Stimulated activated CD8-positive, alpha-beta memory T cell treated with anti-CD3 and anti-CD28 coated beads, Interleukin-7, amount 100 ng/mL, for 48 hours (primary cell): ENCODE measurements around the gene CCDC15.
"Not testable (repeated sequence)": the region's sequence is repeated elsewhere in the genome, so short reads cannot be mapped to it uniquely, and the experiment has no call there.

ENCODE experiments used
- DNase-seq, 2 donors: peaks; one replicate each; pipeline ENCODE4 v3.0.0-alpha.2; 2020; ENCODE audit warnings: low read depth in 1 of 2; ENCODE audit errors: extremely low read depth in 1 of 2

Gene CCDC15

DNA sequence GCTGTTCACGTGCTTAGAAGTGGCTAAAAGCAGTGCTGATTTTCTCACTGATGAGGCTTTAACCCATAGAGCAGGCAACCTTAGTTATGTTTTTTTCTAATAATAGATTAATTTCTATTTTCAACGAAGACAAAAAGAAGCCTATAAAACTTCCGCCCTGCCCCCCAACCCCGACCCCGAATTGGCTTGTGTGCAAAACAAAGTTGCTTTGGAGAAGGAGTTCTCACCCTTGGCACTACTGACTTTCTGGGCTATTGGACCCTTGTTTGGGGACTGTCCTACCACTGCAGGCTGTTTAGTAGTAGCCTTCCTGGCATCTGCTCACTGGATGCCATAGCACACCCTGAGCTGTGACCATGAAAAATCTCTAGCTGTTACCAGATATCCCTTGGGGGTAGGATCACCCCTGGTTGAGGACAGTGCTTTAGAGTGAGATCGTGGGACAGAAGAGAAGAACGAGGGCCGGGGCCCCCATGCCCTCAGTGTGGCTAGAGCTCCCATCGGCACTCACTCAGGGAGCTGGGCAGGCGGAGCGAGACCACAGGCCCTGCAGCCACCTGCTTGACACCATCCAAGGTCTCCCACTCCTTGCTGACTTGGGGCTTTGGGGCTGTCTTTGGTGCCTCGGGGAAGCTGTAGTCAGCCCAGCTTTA, 126.0 kb downstream of the CCDC15 start:
- DNase-seq = no peak

DNA sequence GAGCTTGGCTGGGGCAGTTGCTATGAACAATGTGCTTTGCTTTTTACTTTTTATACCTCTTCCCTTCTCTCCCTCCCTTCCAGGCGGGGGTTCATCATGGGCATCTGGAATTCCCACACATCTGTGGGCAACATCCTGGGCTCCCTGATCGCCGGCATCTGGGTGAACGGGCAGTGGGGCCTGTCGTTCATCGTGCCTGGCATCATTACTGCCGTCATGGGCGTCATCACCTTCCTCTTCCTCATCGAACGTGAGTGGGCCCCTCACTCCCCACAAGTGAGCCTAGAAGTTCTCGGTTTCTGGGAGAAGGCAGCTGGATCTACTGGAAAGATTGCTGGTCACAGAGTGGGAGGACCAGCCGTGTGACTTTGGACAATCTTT, 126.5 kb downstream of the CCDC15 start:
- no peak for DNase-seq

DNA sequence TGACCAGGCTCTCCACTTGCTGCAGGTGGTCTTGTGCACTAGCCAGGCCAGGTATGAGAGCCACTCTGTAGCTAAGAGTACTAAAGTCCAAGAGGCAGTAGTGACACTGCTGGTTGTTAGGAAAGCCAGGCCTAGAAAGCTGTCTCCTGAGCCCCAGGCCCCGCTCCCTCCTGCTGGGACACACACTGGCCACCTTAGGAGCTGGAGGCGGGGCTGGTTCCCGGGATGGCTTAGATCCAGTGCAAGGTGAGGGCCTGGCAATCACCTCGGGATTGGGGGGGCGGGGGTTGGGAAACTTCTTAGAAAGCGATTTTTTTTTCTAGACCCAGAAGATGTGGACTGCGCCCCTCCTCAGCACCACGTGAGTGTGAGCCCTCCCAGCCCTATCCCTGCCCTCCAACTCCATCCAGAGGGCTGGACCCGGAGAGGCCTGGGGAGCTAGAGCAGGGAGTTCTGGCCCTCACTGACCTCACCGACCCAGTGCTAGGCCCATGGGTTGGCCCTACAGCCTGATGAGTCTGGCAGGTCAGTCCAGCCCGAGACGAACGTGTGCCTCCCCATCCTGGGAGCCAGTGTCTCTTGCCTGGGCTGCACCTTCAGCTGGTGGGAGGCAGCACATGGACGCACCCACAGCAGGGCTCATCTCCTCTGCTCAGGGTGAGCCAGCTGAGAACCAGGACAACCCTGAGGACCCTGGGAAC, 127.2 kb downstream of the CCDC15 start:
- no peak for DNase-seq

DNA sequence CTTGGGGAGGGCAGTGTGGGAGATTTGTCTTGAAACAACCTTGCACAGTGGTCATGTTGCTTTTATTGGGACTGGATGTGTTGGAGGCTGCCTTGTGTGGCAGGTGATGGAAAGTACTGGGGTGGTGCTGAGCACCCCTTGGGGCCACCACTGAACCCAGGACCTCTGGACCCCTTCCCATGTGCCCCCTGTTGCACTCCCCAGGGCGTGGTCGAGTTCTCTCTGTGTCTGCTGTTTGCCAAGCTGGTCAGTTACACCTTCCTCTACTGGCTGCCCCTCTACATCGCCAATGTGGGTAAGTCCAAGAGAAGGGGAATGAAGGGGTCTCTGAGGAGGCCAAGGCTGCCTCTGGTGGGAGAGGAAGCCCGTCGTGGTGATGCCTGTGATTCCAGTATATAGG, 128.0 kb downstream of the CCDC15 start:
- DNase-seq = no peak

DNA sequence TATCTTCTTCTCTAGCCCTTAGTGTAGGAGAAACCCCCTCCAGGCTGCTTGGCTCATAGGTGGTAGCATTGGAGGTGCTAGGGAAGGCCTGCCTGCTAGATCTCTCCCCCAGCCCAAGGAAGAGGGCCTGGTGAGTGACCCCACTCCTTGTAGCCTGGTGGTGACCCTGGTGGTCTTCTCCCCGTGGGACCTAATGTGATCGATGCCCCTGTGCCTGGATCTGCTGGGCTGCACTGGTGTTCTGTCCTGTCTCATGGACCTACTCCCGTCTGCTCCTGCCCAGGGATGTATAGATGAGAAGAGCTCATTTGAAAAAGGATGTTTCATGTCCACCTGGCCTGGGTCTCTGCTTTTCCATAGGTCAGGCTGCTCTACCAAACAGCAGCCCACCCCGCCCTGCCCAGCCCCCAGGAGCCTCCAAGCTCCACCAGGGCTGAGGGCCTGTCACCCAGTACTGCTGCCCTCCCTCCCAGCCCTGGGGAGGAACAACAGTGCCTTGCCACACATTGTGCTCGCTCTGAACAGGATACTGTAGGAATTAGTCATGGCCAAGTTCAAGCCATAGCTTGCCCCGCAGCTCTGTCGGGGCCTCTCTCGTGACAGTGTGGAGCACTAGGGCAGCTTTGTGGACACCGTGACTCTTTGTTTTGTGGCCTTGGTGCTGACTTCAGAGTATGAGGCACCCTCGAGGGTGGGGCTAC, 128.8 kb downstream of the CCDC15 start:
- DNase-seq = no peak

DNA sequence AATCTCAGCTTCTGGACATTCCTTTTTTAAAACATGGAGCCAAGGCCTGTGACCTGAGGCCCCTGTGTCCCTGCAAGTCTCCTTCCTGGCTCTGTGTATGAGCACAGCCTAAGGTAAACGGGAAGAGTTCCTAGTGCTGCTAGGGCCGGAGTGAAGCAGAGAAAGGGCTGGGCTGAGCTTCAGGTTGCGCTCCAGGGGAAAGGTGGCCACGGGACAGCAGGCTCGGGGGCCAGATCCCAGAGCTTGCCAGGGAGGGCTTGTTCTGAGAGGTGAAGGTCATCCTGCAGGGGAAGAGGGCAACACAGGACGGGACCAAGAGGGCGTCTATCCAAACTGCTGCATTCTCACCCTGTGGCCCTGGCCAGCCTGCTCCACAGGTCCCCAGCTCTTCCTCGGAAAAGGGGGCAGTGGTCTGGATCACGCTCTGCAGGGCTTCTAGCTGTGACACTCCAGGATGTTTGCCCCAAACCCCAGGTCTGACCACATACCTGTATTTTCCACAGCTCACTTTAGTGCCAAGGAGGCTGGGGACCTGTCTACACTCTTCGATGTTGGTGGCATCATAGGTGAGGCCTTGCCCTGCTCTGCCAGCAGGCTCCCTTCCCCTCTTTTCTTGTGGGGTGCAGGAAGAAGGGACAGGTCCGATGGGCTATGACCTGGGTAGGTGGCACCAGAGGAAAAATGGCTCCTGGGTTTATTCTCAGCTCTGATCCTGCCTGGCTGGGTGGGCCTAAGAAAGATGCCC, 129.5 kb downstream of the CCDC15 start:
- DNase-seq = no peak

DNA sequence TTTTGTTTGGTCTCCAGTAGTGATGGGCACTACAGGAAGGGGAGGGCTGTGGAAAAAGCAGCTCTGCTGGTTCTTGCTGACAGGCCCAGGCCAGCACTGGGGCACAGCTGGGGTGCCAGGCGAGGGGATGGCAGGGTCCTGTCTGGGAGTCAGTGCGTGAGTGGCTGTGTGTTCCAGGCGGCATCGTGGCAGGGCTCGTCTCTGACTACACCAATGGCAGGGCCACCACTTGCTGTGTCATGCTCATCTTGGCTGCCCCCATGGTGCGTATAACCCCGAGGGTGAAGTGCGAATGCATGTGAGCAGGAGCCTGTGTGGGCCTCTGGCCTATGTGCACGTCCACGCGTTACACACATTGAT, 130.0 kb downstream of the CCDC15 start:
- no peak for DNase-seq

DNA sequence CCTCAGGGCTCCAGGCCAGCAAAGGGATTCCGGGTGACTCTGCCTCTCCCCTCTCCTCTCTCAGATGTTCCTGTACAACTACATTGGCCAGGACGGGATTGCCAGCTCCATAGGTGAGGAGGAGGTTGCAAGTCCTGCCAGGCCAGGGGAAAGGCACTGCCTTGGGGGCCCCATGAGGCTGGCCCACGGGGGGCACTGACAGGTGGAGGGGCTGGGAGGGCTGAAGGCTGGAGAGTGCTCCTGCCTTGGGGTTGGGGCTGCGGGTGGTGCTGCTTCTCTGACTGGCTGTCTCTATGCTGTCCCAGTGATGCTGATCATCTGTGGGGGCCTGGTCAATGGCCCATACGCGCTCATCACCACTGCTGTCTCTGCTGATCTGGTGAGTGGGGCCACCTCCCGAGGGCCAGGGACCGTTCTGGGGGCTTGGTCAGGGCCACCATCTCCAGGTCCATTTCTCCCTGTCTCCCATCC, 130.8 kb downstream of the CCDC15 start:
- no peak for DNase-seq

DNA sequence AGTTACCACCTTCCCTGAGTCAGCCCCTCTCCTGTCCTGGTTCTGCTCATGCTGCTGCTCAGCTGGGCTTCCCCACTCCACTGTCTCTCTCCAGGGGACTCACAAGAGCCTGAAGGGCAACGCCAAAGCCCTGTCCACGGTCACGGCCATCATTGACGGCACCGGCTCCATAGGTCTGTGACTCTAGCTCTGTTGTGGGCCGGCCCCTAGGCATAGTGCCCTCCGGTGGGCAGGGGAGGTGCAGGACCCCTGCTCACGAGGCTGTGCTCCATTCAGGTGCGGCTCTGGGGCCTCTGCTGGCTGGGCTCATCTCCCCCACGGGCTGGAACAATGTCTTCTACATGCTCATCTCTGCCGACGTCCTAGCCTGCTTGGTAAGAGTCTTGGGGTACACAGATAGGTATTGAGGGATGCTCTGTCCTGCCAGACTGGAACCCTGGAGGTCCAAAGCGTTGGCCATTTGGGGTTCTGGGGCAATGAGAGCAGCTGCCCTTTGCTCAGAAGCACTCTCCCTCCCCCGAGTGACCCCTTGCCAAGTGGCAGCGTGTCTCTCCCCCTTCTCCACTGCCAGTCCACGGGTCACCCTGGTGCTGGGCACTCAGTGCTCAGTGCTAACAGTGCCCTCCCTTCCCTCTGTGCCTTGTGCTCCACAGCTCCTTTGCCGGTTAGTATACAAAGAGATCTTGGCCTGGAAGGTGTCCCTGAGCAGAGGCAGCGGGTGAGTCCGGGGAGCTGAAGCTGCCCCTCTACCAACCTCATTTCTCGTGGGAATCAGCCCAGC, 131.5 kb downstream of the CCDC15 start:
- no peak for DNase-seq

DNA sequence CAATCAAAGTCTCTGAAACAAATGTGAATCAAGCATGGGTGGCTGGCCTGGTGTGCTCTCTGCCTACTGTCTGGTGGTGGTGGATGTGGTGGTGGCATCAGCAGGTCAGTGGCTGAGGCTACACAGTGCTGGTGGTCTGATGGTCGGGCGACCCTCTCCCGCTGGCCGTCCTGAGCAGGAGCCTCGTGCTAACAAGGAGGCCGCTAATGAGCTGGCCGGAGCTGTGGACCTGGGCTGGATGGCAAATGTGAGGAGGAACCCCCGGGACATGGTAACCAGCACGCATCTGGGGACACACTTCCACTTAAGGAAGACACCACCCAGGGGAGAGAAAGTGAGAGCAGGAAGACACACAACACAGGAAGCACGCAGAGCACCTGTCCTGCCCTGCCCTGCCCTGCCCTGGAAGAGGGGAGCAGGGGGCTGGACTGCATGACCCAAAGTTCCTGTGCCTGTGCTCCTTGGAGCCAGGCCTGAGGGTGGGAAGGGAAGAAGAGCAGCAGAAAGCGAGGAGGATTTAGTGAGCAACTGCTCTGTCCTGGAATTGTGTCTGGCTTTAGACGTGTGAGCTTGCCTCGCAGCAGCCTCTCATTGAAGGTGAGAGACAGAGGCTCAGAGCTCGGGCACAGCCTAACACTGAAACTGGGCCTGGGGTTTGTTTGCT, 132.8 kb downstream of the CCDC15 start:
- no peak for DNase-seq

DNA sequence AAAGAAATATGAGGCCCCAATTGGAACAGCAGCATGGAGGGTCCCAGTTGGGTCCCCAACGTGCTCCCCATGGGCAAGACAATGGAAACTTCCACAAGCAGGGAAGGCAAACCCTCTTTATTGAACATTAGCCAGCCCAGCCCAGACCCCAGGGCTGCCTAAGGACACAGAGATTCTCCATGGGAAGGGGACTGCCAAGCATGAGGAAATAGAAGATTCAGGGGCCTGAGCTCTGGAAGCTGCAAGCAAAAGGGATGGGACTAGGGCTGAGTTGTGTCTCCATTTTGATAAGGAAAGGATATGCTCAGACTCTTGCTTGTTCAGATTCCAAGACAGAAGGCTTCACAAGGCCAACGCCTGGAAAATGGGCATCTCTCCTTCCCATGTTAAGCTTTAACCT, 134.1 kb downstream of the CCDC15 start:
- no peak for DNase-seq

DNA sequence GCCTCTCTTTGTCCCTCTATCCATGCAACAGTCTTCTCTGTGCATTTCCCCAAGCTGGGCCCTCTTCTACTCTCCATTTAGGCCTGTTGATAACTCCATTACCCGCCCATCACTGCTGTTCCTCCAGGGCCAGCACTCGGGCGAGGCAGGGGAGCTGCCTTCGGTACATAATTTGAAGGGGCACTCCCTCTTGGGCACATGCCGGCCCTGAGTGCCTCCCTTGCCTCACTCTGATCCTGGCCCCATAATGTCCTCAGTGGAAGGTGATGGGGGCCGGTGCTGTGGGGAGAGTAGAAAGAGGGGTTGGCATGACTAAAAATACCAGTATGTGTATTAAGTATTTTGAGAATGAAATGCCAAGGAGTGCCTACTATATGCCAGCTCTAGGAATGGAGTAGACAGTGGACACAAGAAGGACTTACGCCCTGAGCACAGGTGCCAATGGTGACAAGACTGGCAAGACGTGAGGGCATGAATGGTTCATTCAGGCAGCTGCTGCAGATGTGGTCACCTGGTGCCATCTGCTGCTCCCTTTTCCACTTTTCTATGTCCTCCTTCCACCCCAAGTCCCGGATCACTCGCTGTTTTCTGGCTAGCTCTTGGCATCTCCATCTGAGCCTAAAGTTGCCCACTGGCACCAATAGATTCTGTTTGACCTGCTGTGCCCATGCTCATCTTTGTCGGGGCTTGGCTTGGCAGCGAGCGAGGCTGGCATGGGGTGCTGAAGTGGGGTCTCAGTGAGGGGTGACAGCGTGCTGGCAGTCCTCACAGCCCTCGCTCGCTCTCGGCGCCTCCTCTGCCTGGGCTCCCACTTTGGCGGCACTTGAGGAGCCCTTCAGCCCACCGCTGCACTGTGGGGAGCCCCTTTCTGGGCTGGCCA, 134.8 kb downstream of the CCDC15 start:
- DNase-seq = no peak

DNA sequence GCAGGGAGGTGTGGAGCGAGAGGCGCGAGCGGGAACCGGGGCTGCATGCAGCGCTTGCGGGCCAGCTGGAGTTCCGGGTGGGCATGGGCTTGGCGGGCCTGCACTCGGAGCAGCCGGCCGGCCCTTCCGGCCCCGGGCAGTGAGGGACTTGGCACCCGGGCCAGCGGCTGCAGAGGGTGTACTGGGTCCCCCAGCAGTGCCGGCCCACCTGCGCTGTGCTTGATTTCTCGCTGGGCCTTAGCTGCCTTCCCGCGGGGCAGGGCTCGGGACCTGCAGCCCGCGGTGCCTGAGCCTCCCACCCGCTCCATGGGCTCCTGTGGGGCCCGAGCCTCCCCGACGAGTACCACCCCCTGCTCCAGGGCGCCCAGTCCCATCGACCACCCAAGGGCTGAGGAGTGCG, 135.5 kb downstream of the CCDC15 start:
- not testable (repeated sequence) for DNase-seq

DNA sequence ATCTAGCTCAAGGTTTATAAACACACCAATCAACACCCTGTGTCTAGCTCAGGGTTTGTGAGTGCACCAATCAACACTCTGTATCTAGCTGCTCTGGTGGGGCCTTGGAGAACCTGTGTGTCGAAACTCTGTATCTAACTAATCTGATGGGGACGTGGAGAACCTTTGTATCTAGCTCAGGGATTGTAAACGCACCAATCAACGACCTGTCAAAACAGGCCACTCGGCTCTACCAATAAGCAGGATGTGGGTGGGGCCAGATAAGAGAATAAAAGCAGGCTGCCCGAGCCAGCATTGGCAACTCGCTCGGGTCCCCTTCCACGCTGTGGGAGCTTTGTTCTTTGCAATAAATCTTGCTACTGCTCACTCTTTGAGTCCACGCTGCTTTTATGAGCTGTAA, 136.1 kb downstream of the CCDC15 start:
- not testable (repeated sequence) for DNase-seq

DNA sequence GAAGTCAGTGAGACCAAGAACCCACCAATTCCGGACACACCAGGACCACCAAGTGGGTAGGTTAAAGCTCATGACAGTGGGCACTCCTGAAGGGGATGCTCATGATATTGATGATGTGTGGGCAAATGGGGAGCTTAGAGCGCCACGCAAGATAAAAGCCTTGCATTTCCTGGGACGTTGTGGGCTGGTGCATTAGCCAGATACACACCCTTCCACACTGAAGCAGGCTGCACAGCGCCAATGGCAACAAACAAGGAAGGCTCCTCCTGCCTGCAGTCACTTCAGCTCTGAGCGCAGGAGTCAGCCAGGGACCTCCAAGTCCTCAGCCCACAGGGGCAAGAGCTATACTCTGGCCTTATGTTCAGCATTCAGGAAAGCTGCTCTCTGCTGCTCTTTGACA, 136.8 kb downstream of the CCDC15 start:
- no peak for DNase-seq
